ENCODE data around the gene N4BP3.

DNA sequence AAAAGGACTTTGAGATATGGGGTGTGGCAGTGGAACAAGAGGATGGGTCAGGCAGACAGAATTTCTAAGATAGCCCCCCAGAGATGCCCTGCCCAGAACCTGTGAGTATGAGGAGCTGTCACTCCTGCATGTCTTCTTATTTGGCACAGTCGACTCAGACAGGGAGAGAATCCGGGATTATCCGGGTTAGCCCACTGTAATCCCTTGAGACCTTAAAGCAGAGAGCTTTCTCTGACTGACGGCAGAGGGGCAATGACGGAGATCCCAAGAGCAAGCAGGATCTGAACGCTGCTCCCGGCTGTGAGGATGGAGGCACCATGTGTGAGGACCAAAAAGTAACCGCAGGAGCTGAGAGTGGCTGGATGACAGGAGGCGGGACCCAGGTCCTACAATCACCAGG, 49.1 kb downstream of the N4BP3 start:
- TF ChIP-seq STAT1 (IDR thresholded peaks at IDR 0.05; ENCODE audit: unreplicated experiment) (no peak), POLR2AphosphoS5 (IDR thresholded peaks at IDR 0.05; ENCODE audit: low read depth) (no peak), EZH2 (IDR thresholded peaks at IDR 0.05; ENCODE audit: low read depth, unreplicated experiment) (no peak), CREB1 (CRISPR knock-in tag; IDR thresholded peaks at IDR 0.05; ENCODE audit: low read depth) (no peak), NANOG (IDR thresholded peaks at IDR 0.05; ENCODE audit: borderline replicate concordance) (no peak)
- TF ChIP-seq, protein P1, sequence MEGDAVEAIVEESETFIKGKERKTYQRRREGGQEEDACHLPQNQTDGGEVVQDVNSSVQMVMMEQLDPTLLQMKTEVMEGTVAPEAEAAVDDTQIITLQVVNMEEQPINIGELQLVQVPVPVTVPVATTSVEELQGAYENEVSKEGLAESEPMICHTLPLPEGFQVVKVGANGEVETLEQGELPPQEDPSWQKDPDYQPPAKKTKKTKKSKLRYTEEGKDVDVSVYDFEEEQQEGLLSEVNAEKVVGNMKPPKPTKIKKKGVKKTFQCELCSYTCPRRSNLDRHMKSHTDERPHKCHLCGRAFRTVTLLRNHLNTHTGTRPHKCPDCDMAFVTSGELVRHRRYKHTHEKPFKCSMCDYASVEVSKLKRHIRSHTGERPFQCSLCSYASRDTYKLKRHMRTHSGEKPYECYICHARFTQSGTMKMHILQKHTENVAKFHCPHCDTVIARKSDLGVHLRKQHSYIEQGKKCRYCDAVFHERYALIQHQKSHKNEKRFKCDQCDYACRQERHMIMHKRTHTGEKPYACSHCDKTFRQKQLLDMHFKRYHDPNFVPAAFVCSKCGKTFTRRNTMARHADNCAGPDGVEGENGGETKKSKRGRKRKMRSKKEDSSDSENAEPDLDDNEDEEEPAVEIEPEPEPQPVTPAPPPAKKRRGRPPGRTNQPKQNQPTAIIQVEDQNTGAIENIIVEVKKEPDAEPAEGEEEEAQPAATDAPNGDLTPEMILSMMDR (conservative IDR thresholded peaks at IDR 0.05; ENCODE audit: low read depth in 2 of 2), result no peak
- TF ChIP-seq, protein P2, sequence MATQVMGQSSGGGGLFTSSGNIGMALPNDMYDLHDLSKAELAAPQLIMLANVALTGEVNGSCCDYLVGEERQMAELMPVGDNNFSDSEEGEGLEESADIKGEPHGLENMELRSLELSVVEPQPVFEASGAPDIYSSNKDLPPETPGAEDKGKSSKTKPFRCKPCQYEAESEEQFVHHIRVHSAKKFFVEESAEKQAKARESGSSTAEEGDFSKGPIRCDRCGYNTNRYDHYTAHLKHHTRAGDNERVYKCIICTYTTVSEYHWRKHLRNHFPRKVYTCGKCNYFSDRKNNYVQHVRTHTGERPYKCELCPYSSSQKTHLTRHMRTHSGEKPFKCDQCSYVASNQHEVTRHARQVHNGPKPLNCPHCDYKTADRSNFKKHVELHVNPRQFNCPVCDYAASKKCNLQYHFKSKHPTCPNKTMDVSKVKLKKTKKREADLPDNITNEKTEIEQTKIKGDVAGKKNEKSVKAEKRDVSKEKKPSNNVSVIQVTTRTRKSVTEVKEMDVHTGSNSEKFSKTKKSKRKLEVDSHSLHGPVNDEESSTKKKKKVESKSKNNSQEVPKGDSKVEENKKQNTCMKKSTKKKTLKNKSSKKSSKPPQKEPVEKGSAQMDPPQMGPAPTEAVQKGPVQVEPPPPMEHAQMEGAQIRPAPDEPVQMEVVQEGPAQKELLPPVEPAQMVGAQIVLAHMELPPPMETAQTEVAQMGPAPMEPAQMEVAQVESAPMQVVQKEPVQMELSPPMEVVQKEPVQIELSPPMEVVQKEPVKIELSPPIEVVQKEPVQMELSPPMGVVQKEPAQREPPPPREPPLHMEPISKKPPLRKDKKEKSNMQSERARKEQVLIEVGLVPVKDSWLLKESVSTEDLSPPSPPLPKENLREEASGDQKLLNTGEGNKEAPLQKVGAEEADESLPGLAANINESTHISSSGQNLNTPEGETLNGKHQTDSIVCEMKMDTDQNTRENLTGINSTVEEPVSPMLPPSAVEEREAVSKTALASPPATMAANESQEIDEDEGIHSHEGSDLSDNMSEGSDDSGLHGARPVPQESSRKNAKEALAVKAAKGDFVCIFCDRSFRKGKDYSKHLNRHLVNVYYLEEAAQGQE (IDR thresholded peaks at IDR 0.05; ENCODE audit: unreplicated experiment), result no peak
